NT2/D1 (cell line): Measurements from ENCODE around the gene THBS2.
"Not testable (repeated sequence)": the region's sequence is repeated elsewhere in the genome, so short reads cannot be mapped to it uniquely, and the experiment has no call there.

ENCODE experiments used
- SUZ12 ChIP-seq: IDR thresholded peaks from 2 replicates; pipeline ENCODE4 v1.6.1; 2011; ENCODE audit not compliant: insufficient read length, insufficient read depth; ENCODE audit errors: extremely low read depth
- ZNF274 ChIP-seq: IDR thresholded peaks from 2 replicates; pipeline ENCODE4 v1.6.1; 2011; ENCODE audit warnings: mild to moderate bottlenecking, low read depth, low read length

DNA sequence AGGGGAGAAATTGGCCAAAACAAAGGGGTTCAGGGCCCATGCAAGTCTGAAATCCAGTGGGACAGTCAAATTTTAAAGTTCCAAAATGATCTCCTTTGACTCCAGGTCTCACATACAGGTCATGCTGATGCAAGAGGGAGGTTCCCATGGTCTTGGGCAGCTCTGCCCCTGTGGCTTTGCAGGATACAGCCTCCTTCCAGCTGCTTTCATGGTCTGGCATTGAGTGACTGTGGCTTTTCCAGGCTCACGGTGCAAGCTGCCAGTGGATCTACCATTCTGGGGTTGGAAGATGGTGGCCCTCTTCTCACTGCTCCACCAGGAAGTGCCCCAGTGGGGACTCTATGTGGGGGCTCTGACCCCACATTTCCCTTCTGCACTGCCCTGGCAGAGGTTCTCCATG lies 73.8 kb downstream of the THBS2 start:
- not testable (repeated sequence) for TF ChIP-seq ZNF274, SUZ12
